KMS-11 (cell line): ENCODE measurements around the gene CYP1A1.
"Not testable (repeated sequence)": the region's sequence is repeated elsewhere in the genome, so short reads cannot be mapped to it uniquely, and the experiment has no call there.

Experiments
- H2AFZ ChIP-seq: fragments of 200-600 bp; sonication (generic); 2 replicates; pipeline ENCODE4 v1.6.1; 2016; ENCODE audit warnings: antibody characterized with exemption, mixed run types, low read depth
- H3K27ac ChIP-seq: fragments of 200-600 bp; sonication (generic); 2 replicates; pipeline ENCODE4 v1.6.1; 2016; ENCODE audit warnings: mild to moderate bottlenecking, mixed run types
- H3K27me3 ChIP-seq: fragments of 200-600 bp; sonication (generic); 2 replicates; pipeline ENCODE4 v1.6.1; 2017; ENCODE audit warnings: mild to moderate bottlenecking, low read depth, mixed run types, moderate library complexity; ENCODE audit not compliant: insufficient read depth
- H3K36me3 ChIP-seq: fragments of 200-600 bp; sonication (generic); 2 replicates; pipeline ENCODE4 v1.6.1; 2017; ENCODE audit warnings: mild to moderate bottlenecking, mixed run types; ENCODE audit not compliant: insufficient read depth
- H3K4me1 ChIP-seq: fragments of 200-600 bp; sonication (generic); 2 replicates; pipeline ENCODE4 v1.6.1; 2016; ENCODE audit warnings: mild to moderate bottlenecking, low read depth, mixed run types; ENCODE audit not compliant: poor library complexity, severe bottlenecking
- H3K4me2 ChIP-seq: fragments of 200-600 bp; sonication (generic); 2 replicates; pipeline ENCODE4 v1.7.0; 2016; ENCODE audit warnings: mild to moderate bottlenecking, mixed run types
- H3K4me3 ChIP-seq: fragments of 200-600 bp; sonication (generic); IDR thresholded peaks from 2 replicates; pipeline ENCODE4 v1.6.1; 2017; ENCODE audit warnings: low read depth, low read length, mixed read lengths; ENCODE audit not compliant: insufficient read depth
- H3K79me2 ChIP-seq: fragments of 200-600 bp; sonication (generic); 2 replicates; pipeline ENCODE4 v1.6.1; 2016; ENCODE audit warnings: low read depth, mixed run types; ENCODE audit not compliant: insufficient read depth
- H3K9ac ChIP-seq: fragments of 200-600 bp; sonication (generic); 2 replicates; pipeline ENCODE4 v1.6.1; 2016; ENCODE audit warnings: mild to moderate bottlenecking, mixed run types
- H4K20me1 ChIP-seq: fragments of 200-600 bp; sonication (generic); 2 replicates; pipeline ENCODE4 v1.6.1; 2016; ENCODE audit warnings: mild to moderate bottlenecking, mixed run types; ENCODE audit not compliant: insufficient read depth
- CTCF ChIP-seq: fragments of 200-600 bp; sonication (generic); conservative IDR thresholded peaks from 2 replicates; pipeline ENCODE4 v1.6.1; 2017; ENCODE audit warnings: low read depth, mild to moderate bottlenecking, antibody characterized with exemption, low read length, moderate library complexity, mixed read lengths

CYP1A1 gene

GRCh38 chr15:74735305-74735704, 10.0 kb upstream of the CYP1A1 start:
- Histone ChIP-seq H4K20me1 (no peaks in the 10 kb centered on the region), H3K27me3 (no peaks in the 10 kb centered on the region)

GRCh38 chr15:74733269-74733668, 7.9 kb upstream of the CYP1A1 start:
- TF ChIP-seq CTCF = no peak
- Histone ChIP-seq H3K4me2 (no peak overlapping the region), H3K27ac (no peak overlapping the region), H3K4me3 (no peak overlapping the region), H3K79me2 (no peaks in the 10 kb centered on the region), H4K20me1 (no peaks in the 10 kb centered on the region), H3K9ac (no peak overlapping the region), H3K4me1 (no peaks in the 10 kb centered on the region), H2AFZ (no peak overlapping the region), H3K27me3 (no peaks in the 10 kb centered on the region), H3K36me3 (no peaks in the 10 kb centered on the region)

More at GRCh38 chr15:74735305-74735704, 10.0 kb upstream of the CYP1A1 start:
- H3K4me1 ChIP-seq = no peaks in the 10 kb centered on the region
- no peaks in the 10 kb centered on the region for H3K79me2 ChIP-seq
- no peaks in the 10 kb centered on the region for H3K36me3 ChIP-seq
- H2AFZ ChIP-seq = no peak overlapping the region
- TF ChIP-seq CTCF = no peak
- no peak overlapping the region for H3K9ac ChIP-seq
- H3K27ac ChIP-seq = no peak overlapping the region
- no peak overlapping the region for H3K4me3 ChIP-seq
- H3K4me2 ChIP-seq = no peak overlapping the region

GRCh38 chr15:74732846-74733245, 7.5 kb upstream of the CYP1A1 start:
- Histone ChIP-seq H3K36me3 (no peaks in the 10 kb centered on the region), H3K4me2 (no peak overlapping the region), H3K27me3 (no peaks in the 10 kb centered on the region), H3K27ac (no peak overlapping the region), H2AFZ (no peak overlapping the region), H4K20me1 (no peaks in the 10 kb centered on the region), H3K4me3 (no peak overlapping the region), H3K4me1 (no peaks in the 10 kb centered on the region), H3K9ac (no peak overlapping the region), H3K79me2 (no peaks in the 10 kb centered on the region)
- no peak for TF ChIP-seq CTCF

- no peak for TF ChIP-seq CTCF
- H3K36me3 ChIP-seq = no peaks in the 10 kb centered on the region
- H2AFZ ChIP-seq = no peak overlapping the region
- no peaks in the 10 kb centered on the region for H3K79me2 ChIP-seq
- H3K27ac ChIP-seq = no peak overlapping the region
- no peaks in the 10 kb centered on the region for H3K27me3 ChIP-seq
- no peak overlapping the region for H3K9ac ChIP-seq
- no peak overlapping the region for H3K4me3 ChIP-seq
- no peaks in the 10 kb centered on the region for H4K20me1 ChIP-seq
- no peak overlapping the region for H3K4me2 ChIP-seq
- H3K4me1 ChIP-seq = peaks cover 9% of the 10 kb centered on the region
These were observed 5.4 kb upstream of the CYP1A1 start for GRCh38 chr15:74730619-74731316.

GRCh38 chr15:74729372-74729771, 4.0 kb upstream of the CYP1A1 start:
- H4K20me1 ChIP-seq, H3K9ac ChIP-seq, H3K4me3 ChIP-seq, H3K27ac ChIP-seq, H3K36me3 ChIP-seq, H2AFZ ChIP-seq, H3K27me3 ChIP-seq, H3K4me2 ChIP-seq, H3K79me2 ChIP-seq: not testable (repeated sequence)
- peaks cover 13% of the 10 kb centered on the region for H3K4me1 ChIP-seq

GRCh38 chr15:74728699-74729098, 3.4 kb upstream of the CYP1A1 start:
- not testable (repeated sequence) for H3K27me3 ChIP-seq, H3K9ac ChIP-seq, H3K4me2 ChIP-seq, H3K4me3 ChIP-seq, H2AFZ ChIP-seq, H3K79me2 ChIP-seq, H3K36me3 ChIP-seq, H3K27ac ChIP-seq, H4K20me1 ChIP-seq
- peaks cover 13% of the 10 kb centered on the region for H3K4me1 ChIP-seq
